ENCODE measurements around the gene PCDHB10.

DNA sequence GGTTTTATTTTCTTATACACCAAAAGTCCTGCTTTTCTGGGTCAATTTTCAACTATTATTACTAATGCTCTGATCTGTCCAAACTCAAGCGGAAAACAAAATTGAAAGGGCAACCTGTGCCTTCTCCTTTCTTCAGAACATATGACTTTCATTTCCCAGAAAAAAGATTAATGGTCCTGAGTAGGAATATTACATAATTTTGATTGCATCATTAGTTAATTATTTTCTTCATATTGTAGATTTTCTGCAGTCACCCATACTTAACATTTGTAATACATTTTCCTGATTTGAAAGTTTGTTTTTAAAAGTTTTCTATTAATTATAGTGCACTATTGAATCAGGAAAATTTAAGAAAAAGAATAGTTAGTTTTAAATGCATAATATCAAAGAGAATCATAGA lies 16.2 kb upstream of the PCDHB10 start:
- no peak for TF ChIP-seq ZNF274 (IDR thresholded peaks at IDR 0.05; ENCODE audit: low read depth, low read length)
- no peak for TF ChIP-seq YY1 (IDR thresholded peaks at IDR 0.05; ENCODE audit: insufficient read depth, insufficient read length)
